Fibroblast of mammary gland (primary cell): ENCODE data around the gene PTPN4.

Source experiments
- DNase-seq: peaks from one replicate; pipeline ENCODE4 v3.0.0-alpha.2; 2010; ENCODE audit warnings: low read depth
- H3K4me3 ChIP-seq: 2 replicates; pipeline ENCODE4 v1.5.1; 2011; ENCODE audit warnings: low read depth, mild to moderate bottlenecking, low read length, moderate library complexity; ENCODE audit not compliant: control insufficient read depth
- TF ChIP-seq, protein P1 (sequence below): conservative IDR thresholded peaks from 2 replicates; pipeline ENCODE4 v1.5.1; 2011; ENCODE audit warnings: low read depth, low read length, inconsistent platforms; ENCODE audit not compliant: control insufficient read depth, insufficient read depth

Gene PTPN4

DNA sequence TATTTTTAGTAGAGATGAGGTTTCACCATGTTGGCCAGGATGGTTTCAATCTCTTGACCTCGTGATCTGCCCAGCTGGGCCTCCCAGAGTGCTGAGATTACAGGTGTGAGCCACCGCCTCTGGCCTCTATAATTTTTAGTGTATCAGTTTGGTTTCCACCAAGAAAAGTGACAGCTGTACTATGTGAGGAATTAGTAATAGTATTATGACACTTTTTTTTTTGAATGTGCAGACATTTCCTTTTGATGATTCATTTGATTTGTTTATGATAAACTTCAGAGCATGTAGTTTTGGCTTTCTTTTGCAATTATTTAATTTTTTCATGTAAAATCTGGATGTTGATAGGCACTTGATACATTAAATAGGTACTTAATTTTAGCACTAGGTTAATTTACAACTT, 61.5 kb downstream of the PTPN4 start:
- TF ChIP-seq, protein P1, sequence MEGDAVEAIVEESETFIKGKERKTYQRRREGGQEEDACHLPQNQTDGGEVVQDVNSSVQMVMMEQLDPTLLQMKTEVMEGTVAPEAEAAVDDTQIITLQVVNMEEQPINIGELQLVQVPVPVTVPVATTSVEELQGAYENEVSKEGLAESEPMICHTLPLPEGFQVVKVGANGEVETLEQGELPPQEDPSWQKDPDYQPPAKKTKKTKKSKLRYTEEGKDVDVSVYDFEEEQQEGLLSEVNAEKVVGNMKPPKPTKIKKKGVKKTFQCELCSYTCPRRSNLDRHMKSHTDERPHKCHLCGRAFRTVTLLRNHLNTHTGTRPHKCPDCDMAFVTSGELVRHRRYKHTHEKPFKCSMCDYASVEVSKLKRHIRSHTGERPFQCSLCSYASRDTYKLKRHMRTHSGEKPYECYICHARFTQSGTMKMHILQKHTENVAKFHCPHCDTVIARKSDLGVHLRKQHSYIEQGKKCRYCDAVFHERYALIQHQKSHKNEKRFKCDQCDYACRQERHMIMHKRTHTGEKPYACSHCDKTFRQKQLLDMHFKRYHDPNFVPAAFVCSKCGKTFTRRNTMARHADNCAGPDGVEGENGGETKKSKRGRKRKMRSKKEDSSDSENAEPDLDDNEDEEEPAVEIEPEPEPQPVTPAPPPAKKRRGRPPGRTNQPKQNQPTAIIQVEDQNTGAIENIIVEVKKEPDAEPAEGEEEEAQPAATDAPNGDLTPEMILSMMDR: no peak
- DNase-seq: no peak
- no peak overlapping the region for H3K4me3 ChIP-seq

DNA sequence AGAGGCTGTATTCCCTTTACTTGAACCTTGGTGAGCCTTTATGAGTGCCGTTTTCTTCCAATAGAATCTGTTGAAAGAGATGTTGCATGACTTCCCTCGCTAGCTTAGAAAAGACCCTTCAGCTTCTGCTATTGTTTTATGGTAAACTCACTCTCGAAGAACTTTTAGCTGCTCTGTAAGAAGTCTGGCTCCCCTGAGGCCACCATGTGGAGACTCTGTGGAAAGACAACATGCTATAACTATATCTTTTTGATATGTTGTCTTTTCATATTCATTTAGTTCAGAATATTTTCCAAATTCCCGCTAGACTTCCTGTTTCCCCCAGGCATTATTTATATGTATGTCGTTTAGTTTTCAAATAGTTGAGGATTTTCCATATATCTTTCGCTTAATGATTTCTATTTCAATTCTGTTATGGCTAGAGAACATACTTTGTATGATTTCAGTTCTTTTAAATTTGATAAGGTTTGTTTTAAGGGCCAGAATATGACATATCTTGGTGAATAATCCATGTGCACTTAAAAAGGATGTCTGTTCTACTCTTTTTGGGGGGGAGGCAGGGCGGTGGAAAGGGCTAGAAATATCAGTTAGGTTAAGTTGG, 64.1 kb downstream of the PTPN4 start:
- H3K4me3 ChIP-seq: no peak overlapping the region
- DNase-seq: peak; percentile 60
- TF ChIP-seq, protein P1: peak; percentile 79

DNA sequence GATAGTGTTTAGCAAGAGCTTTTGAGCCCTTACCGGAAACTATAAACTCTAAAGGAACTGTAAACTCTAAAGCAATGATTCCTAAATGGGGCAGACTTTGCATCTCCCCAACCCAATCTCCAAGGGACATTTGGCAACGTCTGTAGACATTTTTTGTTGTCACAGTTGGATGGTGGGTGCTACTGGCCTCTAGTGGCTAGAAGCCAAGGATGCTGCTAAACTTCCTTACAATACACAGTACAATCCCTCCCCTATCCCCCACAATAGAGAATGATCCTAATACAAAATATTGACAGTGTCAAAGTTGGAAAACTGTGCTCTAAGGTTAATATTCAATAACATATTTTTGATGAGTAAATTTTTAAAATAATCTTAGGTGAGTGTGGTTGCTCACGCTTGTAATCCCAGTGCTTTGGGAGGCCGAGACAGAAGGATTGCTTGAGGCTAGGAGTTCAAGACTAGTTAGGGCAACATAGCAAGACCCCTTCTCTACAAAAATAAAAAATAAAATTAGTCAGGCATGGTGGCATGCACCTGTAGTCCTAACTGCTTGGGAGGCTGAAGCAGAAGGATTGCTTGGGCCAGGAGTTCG, 66.7 kb downstream of the PTPN4 start:
- DNase-seq: peak; percentile 44
- TF ChIP-seq, protein P1: peak; percentile 62

DNA sequence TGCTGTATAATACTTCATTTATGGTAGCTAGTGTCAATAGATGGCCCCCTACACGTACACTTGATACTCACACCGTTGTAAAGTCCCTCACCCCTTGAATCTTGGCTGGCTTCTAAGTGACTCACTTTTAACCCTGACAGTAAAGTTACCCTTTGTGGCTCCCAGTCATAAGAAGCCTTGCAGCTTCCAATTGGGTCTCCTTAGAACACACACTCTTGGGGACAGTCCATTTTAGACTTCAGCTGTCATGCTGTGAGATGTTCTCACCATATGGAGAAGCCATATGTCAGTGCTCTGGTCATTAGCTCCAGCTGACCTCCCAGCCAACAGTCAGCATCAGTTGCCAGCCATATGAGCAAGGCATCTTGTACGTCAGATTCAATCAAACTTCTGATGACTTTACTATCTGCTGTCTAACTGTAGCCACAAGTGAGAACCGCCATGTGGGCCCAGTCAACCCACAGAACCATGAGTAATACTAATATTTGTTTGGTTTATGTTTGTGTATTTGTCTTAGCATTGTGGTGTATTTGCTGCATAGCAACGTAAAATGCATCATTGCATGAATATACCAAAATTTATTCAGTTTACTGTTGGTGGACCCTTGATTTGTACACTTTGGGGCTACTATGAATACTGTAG, 68.3 kb downstream of the PTPN4 start:
- peak; percentile 76 for DNase-seq
- TF ChIP-seq, protein P1: no peak

More for the DNA sequence above, 66.7 kb downstream of the PTPN4 start:
- H3K4me3 ChIP-seq: no peak overlapping the region

DNA sequence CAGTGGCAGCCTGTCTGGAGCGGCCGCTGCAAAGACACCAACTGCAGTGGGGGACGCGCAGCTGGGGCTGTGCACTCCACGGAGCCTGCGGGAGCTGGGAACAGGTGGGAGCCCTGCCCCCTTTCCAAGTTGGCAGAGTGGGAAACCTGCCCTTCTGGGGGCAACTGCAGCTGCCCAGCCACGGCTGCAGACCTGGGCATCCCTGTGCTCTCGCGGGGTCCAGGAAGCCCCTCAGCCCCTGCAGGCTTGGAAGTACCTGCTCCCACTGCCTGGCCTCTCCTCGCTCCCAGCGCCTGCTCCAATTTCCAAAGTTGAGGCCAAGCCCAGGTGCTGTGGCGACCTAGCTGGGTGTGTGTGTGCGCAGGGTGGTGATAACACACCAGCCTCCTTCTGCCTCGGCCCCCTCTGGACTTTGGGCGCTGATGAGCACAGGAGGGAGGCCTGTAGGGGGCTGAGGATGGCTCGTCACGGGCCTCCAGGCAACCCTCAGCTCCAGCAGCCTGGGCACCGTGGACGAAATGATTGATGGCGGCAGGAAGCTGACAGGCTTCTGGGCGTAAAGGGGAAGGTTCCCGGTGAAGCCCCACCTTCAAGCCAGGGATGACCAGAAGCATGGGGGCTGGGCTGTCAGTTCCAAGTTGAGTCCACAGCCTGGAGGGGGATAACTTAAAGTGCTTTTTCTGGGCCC, 76.9 kb downstream of the PTPN4 start:
- TF ChIP-seq, protein P1: no peak
- DNase-seq: no peak

More for the DNA sequence above, 68.3 kb downstream of the PTPN4 start:
- no peak overlapping the region for H3K4me3 ChIP-seq

DNA sequence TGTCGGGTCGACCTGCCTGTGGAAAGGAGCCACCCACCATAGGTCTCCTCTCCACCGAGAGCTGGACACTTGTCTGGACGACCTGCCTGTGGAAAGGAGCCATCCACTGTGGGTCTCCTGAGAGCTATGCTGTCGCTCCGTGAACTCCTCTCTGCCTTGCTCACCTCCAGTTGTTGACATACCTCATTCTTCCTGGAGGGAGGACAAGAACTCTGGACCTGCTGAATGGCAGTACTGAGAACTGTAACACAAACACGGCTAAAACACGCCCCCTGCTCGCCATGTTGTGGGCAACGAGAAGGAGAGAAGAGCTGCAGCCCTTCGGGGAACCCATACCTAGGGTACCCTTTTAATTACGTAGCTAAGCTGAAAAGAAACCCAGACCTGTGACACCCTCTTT, 77.6 kb downstream of the PTPN4 start:
- DNase-seq: no peak
- TF ChIP-seq, protein P1: no peak
- H3K4me3 ChIP-seq: no peak overlapping the region

More for the DNA sequence above, 76.9 kb downstream of the PTPN4 start:
- H3K4me3 ChIP-seq: no peak overlapping the region
